Left lung (tissue), 10 donors: Measurements from ENCODE around the gene DGKB. TPM values are rescaled to one million over a fixed set of nuclear protein-coding genes. Genes with fewer than 3 reads are reported as not detected.

ENCODE experiments used
- ATAC-seq: fragments of 200-7000 bp; cut with Tn5 transposase; one replicate; pipeline ENCODE4 v1.9.1; 2020; ENCODE audit warnings: moderate library complexity
- DNase-seq, 4 donors: peaks; one replicate each; pipeline ENCODE4 v3.0.0-alpha.2; 2013 to 2020
- H3K27ac ChIP-seq, 2 donors: fragments of 200-600 bp; sonication (generic) in 1 of 2; one replicate each; pipeline versions ENCODE4 v1.5.0 to v1.8.0; 2020 to 2021
- H3K27me3 ChIP-seq, 2 donors: fragments of 200-600 bp; sonication (generic) in 1 of 2; one replicate each; pipeline versions ENCODE4 v1.5.0 to v1.8.0; 2020 to 2021
- H3K36me3 ChIP-seq, 2 donors: fragments of 200-600 bp; sonication (generic) in 1 of 2; one replicate each; pipeline versions ENCODE4 v1.5.0 to v1.8.0; 2020 to 2021
- H3K4me1 ChIP-seq, 2 donors: fragments of 200-600 bp; one replicate each; pipeline ENCODE4 v1.8.0; 2021
- H3K4me3 ChIP-seq, 2 donors: fragments of 200-600 bp; sonication (generic) in 1 of 2; one replicate each; pipeline versions ENCODE4 v1.5.0 to v1.8.0; 2020 to 2021; ENCODE audit warnings: mild to moderate bottlenecking in 1 of 2
- H3K9me3 ChIP-seq, 2 donors: fragments of 200-600 bp; sonication (generic) in 1 of 2; one replicate each; pipeline versions ENCODE4 v1.5.0 to v1.8.0; 2020 to 2021
- CTCF ChIP-seq, 2 donors: fragments of 200-600 bp; sonication (generic) in 1 of 2; IDR thresholded peaks; one replicate each; pipeline versions ENCODE4 v1.5.0 to v1.8.0; 2021; ENCODE audit warnings: antibody characterized with exemption in 2 of 2
- intact Hi-C, 2 donors: fragments of 100-400 bp; cut with DNase I; formaldehyde crosslinking; loops; one replicate each; pipeline versions ENCODE4 v1.11.2 to v1.14.2; 2022
- polyA plus RNA-seq, 6 donors: library from polyadenylated mRNA; unstranded; fragments of 120-200 nt; gene quantifications; one replicate each; pipeline ENCODE4 v1.2.1, GENCODE V29; 2013; ENCODE audit not compliant: insufficient read length in 6 of 6
- total RNA-seq, 2 donors: library from RNA; stranded (reverse); fragmentation: NEBNext Ultra II Directional; extraction: Animal tissue kit (Norgen Biotek cat#: 25700); gene quantifications; one replicate each; pipeline ENCODE4 v1.2.1, GENCODE V29; 2021
- donor health status: DM: no; HTN: yes; CAD: no.
- donor health status: DM: no; HTN: no; CAD: no.

Gene DGKB
- total and polyA plus RNA-seq, 8 donors, result 0.15 to 0.31 (median 0.27) TPM; not detected in 1

- Histone ChIP-seq H3K27ac (no peak overlapping the region), H3K9me3 (peaks cover 0 to 15% of the 10 kb centered on the region in 2 donors), H3K36me3 (no peaks in the 10 kb centered on the region), H3K4me1 (no peaks in the 10 kb centered on the region), H3K27me3 (no peaks in the 10 kb centered on the region), H3K4me3 (no peak overlapping the region)
- ATAC-seq, result no peak
- intact Hi-C loops, result no loop called here
- TF ChIP-seq CTCF (IDR thresholded peaks at IDR 0.05), result no peak
- no peak for DNase-seq
Observed at GRCh38 chr7:14501436-14501835, 401.1 kb downstream of the DGKB start.

GRCh38 chr7:14497390-14497789 is 405.2 kb downstream of the DGKB start:
- no peaks in the 10 kb centered on the region for H3K27me3 ChIP-seq
- peaks cover 0 to 10% of the 10 kb centered on the region in 2 donors for H3K9me3 ChIP-seq
- TF ChIP-seq CTCF (IDR thresholded peaks at IDR 0.05), result no peak
- no peak overlapping the region for H3K27ac ChIP-seq
- intact Hi-C loops, result no loop called here
- no peaks in the 10 kb centered on the region for H3K36me3 ChIP-seq
- no peaks in the 10 kb centered on the region for H3K4me1 ChIP-seq
- DNase-seq (no peak), ATAC-seq (no peak)
- no peak overlapping the region for H3K4me3 ChIP-seq

DNA sequence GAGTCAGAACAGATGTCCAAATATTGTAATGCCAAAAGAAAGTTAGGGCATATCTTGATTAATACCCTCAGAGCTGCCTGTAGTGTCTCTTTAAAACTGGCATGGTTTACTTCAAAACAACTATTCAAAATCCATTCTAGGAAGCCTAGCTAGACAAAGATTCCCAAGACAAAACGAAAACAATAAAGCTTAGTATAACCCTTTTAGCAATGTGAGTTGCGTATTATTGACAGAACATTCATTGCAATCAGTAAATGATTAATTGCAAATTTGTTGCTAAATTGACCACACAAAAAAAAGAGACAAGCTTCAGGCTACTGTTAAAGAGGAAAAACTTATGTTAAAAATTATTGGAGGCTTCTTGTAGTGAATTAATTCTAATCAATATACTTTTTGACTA is 406.9 kb downstream of the DGKB start:
- TF ChIP-seq CTCF (IDR thresholded peaks at IDR 0.05), result no peak
- Histone ChIP-seq H3K9me3 (peaks cover 0 to under 1% of the 10 kb centered on the region in 2 donors), H3K36me3 (no peaks in the 10 kb centered on the region), H3K4me1 (no peaks in the 10 kb centered on the region), H3K27me3 (no peaks in the 10 kb centered on the region), H3K27ac (no peak overlapping the region), H3K4me3 (no peak overlapping the region)
- no peak for DNase-seq
- no peak for ATAC-seq
- intact Hi-C loops, result no loop called here

DNA sequence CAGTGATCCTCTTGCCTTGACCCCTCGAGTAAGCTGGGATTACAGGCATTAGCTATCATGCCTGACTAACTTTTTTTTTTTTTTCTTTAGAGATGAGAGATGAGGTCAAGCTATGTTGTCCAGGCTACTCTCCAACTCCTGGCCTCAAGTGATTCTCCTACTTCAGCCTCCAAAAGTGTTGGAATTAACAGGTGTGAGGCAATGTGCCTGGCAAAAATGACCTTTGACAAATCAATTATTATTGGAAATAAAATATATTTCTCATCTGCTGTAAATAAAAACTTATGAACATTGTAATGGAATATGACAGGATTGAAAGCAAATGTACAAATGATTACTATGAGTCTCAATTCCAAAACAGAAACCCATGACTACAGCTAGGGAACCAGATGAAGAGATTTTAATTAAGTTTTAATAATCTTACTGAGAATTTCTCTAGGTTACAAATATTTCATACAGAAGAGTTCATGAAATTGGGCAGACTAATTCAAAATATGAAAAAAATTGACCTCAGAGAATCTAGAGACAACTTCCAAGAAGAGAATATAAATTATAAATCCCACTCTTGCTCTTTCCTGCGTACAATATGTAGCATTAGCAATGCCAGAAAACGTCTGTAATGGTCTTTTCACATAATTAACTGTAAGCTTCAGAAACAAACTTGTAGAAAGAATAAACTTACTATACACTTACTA is 414.7 kb downstream of the DGKB start:
- no peak for TF ChIP-seq CTCF (IDR thresholded peaks at IDR 0.05)
- no peaks in the 10 kb centered on the region for H3K27me3 ChIP-seq
- DNase-seq, result no peak
- H3K27ac ChIP-seq, result no peak overlapping the region
- no peaks in the 10 kb centered on the region for H3K36me3 ChIP-seq
- H3K4me1 ChIP-seq, result no peaks in the 10 kb centered on the region
- ATAC-seq, result no peak
- intact Hi-C loops, result no loop called here
- H3K9me3 ChIP-seq, result no peaks in the 10 kb centered on the region
- no peak overlapping the region for H3K4me3 ChIP-seq

- intact Hi-C loops, result no loop called here
Observed at GRCh38 chr7:14483663-14484062, 418.9 kb downstream of the DGKB start.

More at GRCh38 chr7:14483663-14484062, 418.9 kb downstream of the DGKB start:
- DNase-seq (no peak), ATAC-seq (no peak)
- H3K4me3 ChIP-seq, result no peak overlapping the region
- H3K27ac ChIP-seq, result no peak overlapping the region
- no peak for TF ChIP-seq CTCF (IDR thresholded peaks at IDR 0.05)
- H3K27me3 ChIP-seq, result no peaks in the 10 kb centered on the region
- H3K9me3 ChIP-seq, result no peaks in the 10 kb centered on the region
- no peaks in the 10 kb centered on the region for H3K4me1 ChIP-seq
- H3K36me3 ChIP-seq, result no peaks in the 10 kb centered on the region
